IPS-18c (cell line): Measurements from ENCODE around the gene GALNT9.
"Not testable (repeated sequence)": the region's sequence is repeated elsewhere in the genome, so short reads cannot be mapped to it uniquely, and the experiment has no call there.

Source experiments
- H3K4me3 ChIP-seq: 2 replicates; pipeline ENCODE4 v1.7.0; 2013; ENCODE audit warnings: low read depth, mild to moderate bottlenecking, low read length, moderate library complexity; ENCODE audit not compliant: insufficient read depth
- H3K9me3 ChIP-seq: one replicate; pipeline ENCODE4 v1.6.1; 2013; ENCODE audit warnings: mild to moderate bottlenecking, low read length, moderate library complexity; ENCODE audit not compliant: control insufficient read depth, insufficient read depth

GALNT9 gene

GRCh38 chr12:132229926-132230325, 99.5 kb downstream of the GALNT9 start:
- Histone ChIP-seq H3K9me3 (no peaks in the 10 kb centered on the region), H3K4me3 (no peak overlapping the region)

DNA sequence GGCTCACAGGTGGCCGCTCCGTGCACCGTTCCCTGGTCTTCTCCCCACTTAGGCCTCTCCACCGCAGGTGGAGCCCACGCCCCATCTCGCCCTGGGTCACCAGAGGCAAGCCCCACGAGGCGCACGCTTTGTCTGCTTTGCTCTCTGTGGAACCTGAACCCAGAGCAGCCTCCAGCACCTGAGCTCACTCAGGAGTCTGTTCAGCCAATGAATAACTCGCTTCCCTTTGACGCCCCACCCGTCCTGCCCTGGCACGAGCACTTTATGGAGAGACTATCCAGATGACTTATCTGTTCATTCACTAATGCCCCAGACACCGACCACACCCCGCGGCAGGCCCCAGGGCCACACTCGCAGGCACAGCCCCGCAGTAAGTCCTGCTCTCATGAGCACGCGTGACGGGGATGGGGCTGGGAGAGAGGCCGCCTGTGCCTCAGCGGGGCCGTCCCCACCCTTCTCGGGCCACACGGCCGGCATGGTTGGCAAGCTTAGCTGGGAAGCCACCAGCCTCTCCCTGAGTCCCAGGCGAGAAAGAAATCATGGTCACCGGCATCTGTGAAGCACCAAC, 100.1 kb downstream of the GALNT9 start:
- H3K9me3 ChIP-seq, result peaks cover 2% of the 10 kb centered on the region
- H3K4me3 ChIP-seq, result no peak overlapping the region

DNA sequence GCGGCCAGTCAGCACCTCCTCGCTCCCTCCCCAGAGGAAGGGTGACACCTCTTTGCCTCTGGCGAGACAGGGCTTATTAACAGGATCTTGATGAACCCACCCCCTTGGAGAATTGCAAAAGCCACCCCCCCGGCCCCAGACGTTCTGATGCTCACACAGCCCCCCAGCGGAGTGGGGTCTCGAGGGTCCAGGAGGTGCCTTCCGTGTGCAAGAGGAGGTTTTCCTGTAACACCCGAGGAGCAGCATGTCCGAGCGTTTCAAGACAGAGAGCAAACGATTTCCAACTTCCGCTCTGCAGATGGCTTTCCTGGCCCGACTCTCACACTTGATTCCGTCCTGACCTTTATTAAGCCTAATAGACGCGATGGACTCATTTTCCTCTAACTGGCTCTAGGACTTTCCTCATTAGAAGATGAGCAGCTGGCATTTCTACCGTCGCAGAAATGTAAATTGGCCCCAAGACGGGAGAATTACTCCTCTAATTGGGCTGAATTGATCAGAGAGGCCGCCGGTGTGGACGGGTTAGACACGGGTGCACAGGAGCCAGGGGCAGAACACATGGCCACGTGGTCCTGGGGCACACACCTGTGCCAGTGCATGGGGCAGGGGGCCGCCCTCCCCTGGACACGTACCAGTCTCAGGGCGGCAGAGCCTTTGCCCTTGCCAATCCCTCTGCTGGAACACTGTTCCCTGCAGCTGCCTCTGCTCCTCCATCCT, 100.8 kb downstream of the GALNT9 start:
- H3K9me3 ChIP-seq, result peaks cover 2% of the 10 kb centered on the region
- no peak overlapping the region for H3K4me3 ChIP-seq

GRCh38 chr12:132227782-132228475, 101.5 kb downstream of the GALNT9 start:
- Histone ChIP-seq H3K9me3 (peaks cover 2% of the 10 kb centered on the region), H3K4me3 (no peak overlapping the region)

DNA sequence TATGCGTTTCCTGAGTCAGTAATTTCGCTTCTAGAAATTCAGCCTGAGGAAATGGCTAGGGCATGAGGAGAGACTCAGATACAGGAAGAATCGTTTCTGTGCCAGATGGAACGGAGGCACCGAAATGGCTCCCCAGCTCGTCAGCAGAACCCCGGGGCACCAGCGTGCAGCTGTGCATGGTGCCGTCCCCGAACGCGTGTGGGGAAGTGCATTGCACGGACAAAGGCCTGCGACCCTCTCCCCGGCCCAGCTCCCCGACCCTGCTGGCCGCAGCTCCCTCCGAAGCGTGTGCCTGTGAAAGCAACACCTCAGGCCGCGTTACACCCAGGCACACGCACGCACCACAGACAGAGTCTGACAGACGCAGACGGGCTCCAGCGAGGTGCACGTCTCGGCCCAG, 102.3 kb downstream of the GALNT9 start:
- no peak overlapping the region for H3K4me3 ChIP-seq
- H3K9me3 ChIP-seq, result peaks cover 2% of the 10 kb centered on the region

DNA sequence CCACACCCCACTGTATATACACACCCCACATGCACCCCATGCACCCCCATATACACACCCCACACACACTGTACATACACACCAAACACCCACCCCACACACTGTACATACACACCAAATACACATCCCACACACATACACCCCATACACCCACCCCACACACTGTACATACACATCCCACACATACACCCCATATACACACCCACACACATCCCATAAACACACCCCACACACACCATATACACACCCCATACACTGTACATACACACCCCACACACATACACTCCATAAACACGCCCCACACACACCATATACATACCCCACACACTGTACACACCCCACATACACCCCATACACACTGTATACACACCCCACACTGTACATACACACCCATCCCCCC, 102.8 kb downstream of the GALNT9 start:
- H3K9me3 ChIP-seq, result peaks cover 2% of the 10 kb centered on the region
- no peak overlapping the region for H3K4me3 ChIP-seq

- no peak overlapping the region for H3K4me3 ChIP-seq
Observed at GRCh38 chr12:132225214-132225613, 104.2 kb downstream of the GALNT9 start.

DNA sequence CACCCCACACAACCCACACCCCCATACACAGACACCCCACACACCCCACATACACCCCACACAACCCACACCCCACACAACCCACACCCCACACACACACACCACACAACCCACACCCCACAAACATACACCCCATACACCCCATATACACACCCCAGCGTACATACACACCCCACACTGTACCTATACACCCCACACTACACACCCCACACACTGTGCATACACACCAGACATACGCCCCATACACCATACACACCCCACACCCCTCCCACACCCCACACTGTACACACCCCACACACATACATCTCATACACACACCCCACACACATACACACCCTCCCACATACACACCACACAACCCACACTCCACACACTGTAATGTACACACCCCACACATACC, 104.9 kb downstream of the GALNT9 start:
- H3K4me3 ChIP-seq, result no peak overlapping the region
- peaks cover 6% of the 10 kb centered on the region for H3K9me3 ChIP-seq

More at GRCh38 chr12:132225214-132225613, 104.2 kb downstream of the GALNT9 start:
- H3K9me3 ChIP-seq, result peaks cover 6% of the 10 kb centered on the region

DNA sequence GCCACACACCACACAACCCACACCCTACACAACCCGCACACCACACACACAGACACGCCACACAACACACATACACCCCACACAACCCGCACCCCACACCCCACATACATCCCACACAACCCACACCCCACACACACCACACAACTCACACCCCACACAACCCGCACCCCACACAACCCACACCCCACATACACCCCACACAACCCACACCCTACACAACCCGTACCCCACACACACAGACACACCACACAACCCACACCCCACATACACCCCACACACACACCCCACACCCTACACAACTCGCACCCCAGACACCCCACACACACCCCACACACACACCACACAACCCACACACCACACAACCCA, 106.6 kb downstream of the GALNT9 start:
- peaks cover 8% of the 10 kb centered on the region for H3K9me3 ChIP-seq
- no peak overlapping the region for H3K4me3 ChIP-seq

GRCh38 chr12:132222096-132222807, 107.1 kb downstream of the GALNT9 start:
- Histone ChIP-seq H3K9me3 (peaks cover 8% of the 10 kb centered on the region), H3K4me3 (no peak overlapping the region)

- not testable (repeated sequence) for H3K9me3 ChIP-seq, H3K4me3 ChIP-seq
Observed at GRCh38 chr12:132219761-132220160, 109.6 kb downstream of the GALNT9 start.

DNA sequence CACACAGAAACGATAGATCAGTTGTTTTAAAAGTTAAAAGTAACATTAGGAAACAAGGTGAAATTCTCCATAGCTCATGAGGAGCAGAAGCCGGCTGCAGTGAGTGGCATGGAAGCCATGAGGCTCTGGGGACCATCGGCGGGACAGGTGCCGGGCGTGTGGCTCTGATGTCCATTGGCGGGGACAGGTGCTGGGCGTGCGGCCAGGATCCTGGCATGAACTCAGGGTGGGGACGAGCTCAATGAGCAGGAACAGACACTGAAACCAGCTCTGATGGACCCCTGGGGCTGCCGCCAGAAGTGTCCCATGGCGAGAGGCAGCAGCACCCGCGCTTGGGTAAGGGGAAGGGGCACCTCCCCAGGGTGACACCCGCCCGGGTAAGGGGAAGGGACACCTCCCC, 110.1 kb downstream of the GALNT9 start:
- Histone ChIP-seq H3K9me3 (peaks cover 6% of the 10 kb centered on the region), H3K4me3 (no peak overlapping the region)

- no peak overlapping the region for H3K4me3 ChIP-seq
- H3K9me3 ChIP-seq, result peaks cover 6% of the 10 kb centered on the region
Observed at GRCh38 chr12:132218915-132219314, 110.5 kb downstream of the GALNT9 start.

DNA sequence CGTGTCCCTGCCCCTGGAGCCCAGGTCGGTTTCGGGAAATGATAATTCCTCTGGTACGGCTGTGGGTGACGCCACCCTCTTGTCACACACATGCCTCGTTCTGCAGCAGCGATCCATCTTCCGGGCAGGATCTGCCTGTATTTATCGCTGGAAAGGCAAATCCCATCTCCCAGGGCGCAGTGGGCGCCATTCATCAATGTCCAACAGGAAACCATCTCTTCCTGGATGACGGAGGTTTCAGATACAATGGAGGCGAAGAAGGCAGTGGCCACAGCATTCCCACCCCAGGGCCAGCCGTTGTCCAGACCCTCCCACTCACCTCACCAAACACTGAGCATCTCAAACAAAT, 110.9 kb downstream of the GALNT9 start:
- H3K4me3 ChIP-seq, result no peak overlapping the region
- H3K9me3 ChIP-seq, result peaks cover 6% of the 10 kb centered on the region

DNA sequence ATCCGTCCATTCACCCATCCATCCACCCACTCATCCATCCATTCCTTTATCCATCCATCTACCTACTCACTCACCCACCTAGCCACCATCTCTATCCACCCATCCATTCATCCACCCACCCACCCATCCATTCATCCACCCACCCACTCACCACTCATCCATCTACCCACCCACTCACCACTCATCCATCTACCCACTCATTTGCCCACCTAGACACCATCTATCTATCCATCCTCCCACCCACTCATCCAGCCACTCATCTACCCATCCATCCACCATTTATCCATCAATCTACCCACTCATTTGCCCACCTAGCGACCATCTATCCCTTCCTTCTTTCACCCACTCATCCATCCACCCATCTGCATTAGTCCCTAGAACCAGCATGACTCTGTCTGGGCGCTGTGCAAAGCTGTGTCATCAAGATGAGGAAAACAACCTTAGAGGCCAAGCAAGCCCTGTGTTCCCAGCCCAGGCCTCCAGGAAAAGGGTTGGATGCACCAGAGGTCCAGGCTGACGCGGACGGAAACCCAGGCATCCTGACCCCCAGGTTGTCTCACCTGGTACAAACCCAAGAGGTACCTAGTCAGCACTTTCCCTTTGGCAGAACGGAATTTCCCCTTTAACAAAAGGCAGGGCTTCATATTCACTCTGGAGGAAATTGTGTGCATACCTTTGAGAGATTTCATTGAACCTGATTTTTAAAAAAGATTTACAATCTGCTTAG, 111.4 kb downstream of the GALNT9 start:
- H3K4me3 ChIP-seq, result no peak overlapping the region
- peaks cover 6% of the 10 kb centered on the region for H3K9me3 ChIP-seq

DNA sequence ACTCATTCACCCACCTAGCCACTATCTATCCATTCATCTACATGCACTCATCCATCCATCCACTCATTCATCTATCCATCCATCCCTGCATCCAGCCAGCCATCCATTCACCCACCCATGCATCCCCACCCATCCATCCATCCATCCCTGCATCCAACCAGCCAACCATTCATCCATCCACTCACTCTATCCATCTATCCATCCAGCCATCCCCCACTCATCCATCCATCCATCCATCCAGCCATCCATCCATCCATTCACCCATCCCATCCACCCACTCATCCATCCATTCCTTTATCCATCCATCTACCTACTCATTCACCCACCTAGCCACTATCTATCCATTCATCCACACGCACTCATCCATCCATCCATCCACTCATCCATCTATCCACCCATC, 112.0 kb downstream of the GALNT9 start:
- peaks cover 6% of the 10 kb centered on the region for H3K9me3 ChIP-seq
- H3K4me3 ChIP-seq, result no peak overlapping the region

GRCh38 chr12:132216354-132216987, 112.9 kb downstream of the GALNT9 start:
- Histone ChIP-seq H3K9me3 (peaks cover 6% of the 10 kb centered on the region), H3K4me3 (no peak overlapping the region; the same call in 1 of the 2 replicates)
